HepG2 (cell line): Measurements from ENCODE around the gene LSR. TPM values are rescaled to one million over a fixed set of nuclear protein-coding genes. Genes with fewer than 3 reads are reported as not detected.

Experiments
- ATAC-seq: fragments of 200-7000 bp; cut with Tn5 transposase; 3 replicates; pipeline ENCODE4 v1.9.1; 2020; ENCODE audit warnings: mild to moderate bottlenecking, moderate library complexity
- BruUV-seq: library from RNA; stranded (reverse); fragments of 400-500 nt; replicated peaks from 2 replicates; lab custom pipeline; 2021; lab: Mats Ljungman, UMichigan
- CTCF ChIA-PET: fragments of 300-600 bp; formaldehyde crosslinking; extraction: SDS; loops from one replicate; lab custom pipeline; 2021; ENCODE audit warnings: low total read pairs, inconsistent platforms, low intra/inter-chr PET ratio; lab: Yijun Ruan, JAX
- POLR2A ChIA-PET: fragments of 350-600 bp; sonication (Branson Sonifier 250); formaldehyde crosslinking; loops from one replicate; lab custom pipeline; 2020; ENCODE audit warnings: antibody characterized with exemption, inconsistent platforms; lab: Yijun Ruan, JAX
- DNase-seq: peaks from one replicate; pipeline ENCODE4 v3.0.0-alpha.2; 2015; ENCODE audit warnings: low spot score
- FAIRE-seq: peaks from 3 replicates; lab custom pipeline; 2011; peaks lifted over from hg19 to GRCh38; lab: Jason Lieb, UNC
- H2AFZ ChIP-seq: one replicate; pipeline ENCODE4 v1.6.1; 2011; ENCODE audit warnings: low read length, inconsistent platforms
- H3K27ac ChIP-seq: fragments of 300-600 bp; 3 replicates; pipeline ENCODE4 v1.8.0; 2011; ENCODE audit warnings: mixed run types, mild to moderate bottlenecking, mixed read lengths, low read length, inconsistent platforms; ENCODE audit not compliant: insufficient read depth; ENCODE audit errors: extremely low read length
- H3K27me3 ChIP-seq, 2 experiments: fragments of 200-600 bp in 1 of 2; 2 replicates in 1 of 2; 3 replicates in 1 of 2; pipeline versions ENCODE4 v1.6.0 to v1.8.0; 2011; ENCODE audit warnings: low read length in 2 of 2, mild to moderate bottlenecking in 2 of 2, moderate library complexity in 2 of 2, inconsistent platforms in 1 of 2; ENCODE audit not compliant: insufficient read depth in 2 of 2, control insufficient read depth in 1 of 2
- H3K36me3 ChIP-seq, 2 experiments: fragments of 200-600 bp in 1 of 2; replicated peaks in 1 of 2; 2 replicates in 1 of 2; 3 replicates in 1 of 2; pipeline versions ENCODE4 v1.5.1 to v1.8.0; 2011; ENCODE audit warnings: low read length in 2 of 2, inconsistent platforms in 1 of 2; ENCODE audit not compliant: insufficient read depth in 2 of 2, control insufficient read depth in 1 of 2
- H3K4me1 ChIP-seq: 2 replicates; pipeline ENCODE4 v1.5.1; 2012; ENCODE audit warnings: low read length, inconsistent platforms; ENCODE audit not compliant: insufficient read depth
- H3K4me2 ChIP-seq: 2 replicates; pipeline ENCODE4 v1.6.0; 2011; ENCODE audit warnings: low read depth, low read length, inconsistent platforms
- H3K4me3 ChIP-seq, 3 experiments: fragments of 200-600 bp in 1 of 3; sonication (generic), shearing (Covaris generic) in 1 of 3; replicated peaks in 1 of 3; 2 replicates each; pipeline ENCODE4 v1.5.1; 2011 to 2016; ENCODE audit warnings: low read length in 3 of 3, inconsistent platforms in 2 of 3, low read depth in 2 of 3, mild to moderate bottlenecking in 2 of 3, control low read depth in 1 of 3, mixed read lengths in 1 of 3; ENCODE audit not compliant: insufficient read depth in 1 of 3
- H3K79me2 ChIP-seq: one replicate; pipeline ENCODE4 v1.6.1; 2011; ENCODE audit warnings: low read length, inconsistent platforms; ENCODE audit not compliant: insufficient read depth
- H3K9ac ChIP-seq: 2 replicates; pipeline ENCODE4 v1.6.0; 2011; ENCODE audit warnings: mild to moderate bottlenecking, low read depth, low read length, inconsistent platforms; ENCODE audit not compliant: insufficient read depth
- H3K9me3 ChIP-seq: 2 replicates; pipeline ENCODE4 v1.5.1; 2012; ENCODE audit warnings: mild to moderate bottlenecking, low read length
- H4K20me1 ChIP-seq: 2 replicates; pipeline ENCODE4 v1.6.0; 2011; ENCODE audit warnings: inconsistent platforms, mild to moderate bottlenecking, low read length, moderate library complexity; ENCODE audit not compliant: insufficient read depth
- NFE2 ChIP-seq: sonication (generic); formaldehyde crosslinking; IDR thresholded peaks from 2 replicates; pipeline ENCODE4 v1.4.0; 2020; ENCODE audit warnings: missing genetic modification reagents
- ZNF629 ChIP-seq: sonication (generic); formaldehyde crosslinking; conservative IDR thresholded peaks from 2 replicates; pipeline ENCODE4 v1.5.0; 2020; ENCODE audit warnings: missing genetic modification reagents
- WGBS: methylation state at CpG from one replicate; pipeline ENCODE4 v1.1.6; 2017; ENCODE audit warnings: low lambda C conversion rate; 5-methylcytosine and 5-hydroxymethylcytosine counted together
- in situ Hi-C: cut with HindIII; loops from 2 replicates; pipeline ENCODE4 v1.10.0; 2017; ENCODE audit warnings: low pct_unique_long_range_greater_than_20kb; ENCODE audit not compliant: extremely low pct_ligation_motif_present
- intact Hi-C: fragments of 100-400 bp; cut with micrococcal nuclease; formaldehyde crosslinking; loops from one replicate; pipeline ENCODE4 v1.10.0; 2022; ENCODE audit not compliant: unreplicated experiment
- polyA plus RNA-seq, 8 experiments: library from polyadenylated mRNA; depleted of rRNA in 3 of 8; stranded (reverse) in 7 of 8; unstranded in 1 of 8; fragments of >200 nt; fragmentation: Illumina TruSeq in 4 of 8; extraction: Trizol in 4 of 8; gene quantifications; 2 replicates each; pipeline versions ENCODE4 v1.2.1 to v1.2.3, GENCODE V29; 2011 to 2016; ENCODE audit warnings: low read depth in 4 of 8, missing spikeins in 1 of 8, mixed read lengths in 1 of 8; ENCODE audit not compliant: insufficient read depth in 1 of 8
- total RNA-seq, 5 experiments: library from RNA; depleted of rRNA; stranded (reverse); fragments of >200 nt; fragmentation: Illumina TruSeq; extraction: Trizol; gene quantifications; 2 replicates each; pipeline ENCODE4 v1.2.3, GENCODE V29; 2016; ENCODE audit warnings: low read depth in 1 of 5
- TF ChIP-seq, protein P1 (sequence below): sonication (generic); formaldehyde crosslinking; IDR thresholded peaks from 2 replicates; pipeline ENCODE4 v1.5.1; 2020; ENCODE audit warnings: mild to moderate bottlenecking, missing genetic modification reagents, moderate library complexity
- TF ChIP-seq, protein P2 (sequence below), 2 experiments: sonication (generic) in 1 of 2; formaldehyde crosslinking in 1 of 2; IDR thresholded peaks; 2 replicates each; pipeline versions ENCODE4 v1.4.0 to v1.6.1; 2018 to 2020; ENCODE audit warnings: missing genetic modification reagents in 2 of 2, borderline replicate concordance in 1 of 2, low read depth in 1 of 2, mild to moderate bottlenecking in 1 of 2, missing biosample characterization in 1 of 2
- TF ChIP-seq, protein P3 (sequence below): sonication (generic); formaldehyde crosslinking; IDR thresholded peaks from 2 replicates; pipeline ENCODE4 v1.9.0; 2021; ENCODE audit warnings: mild to moderate bottlenecking, missing genetic modification reagents

The LSR gene
- total and polyA plus RNA-seq, 2 of the 13 experiments (the other 11 are each of a cell fraction or from before 2014, with no cell fraction given) = 29.2 to 79.2 TPM

DNA sequence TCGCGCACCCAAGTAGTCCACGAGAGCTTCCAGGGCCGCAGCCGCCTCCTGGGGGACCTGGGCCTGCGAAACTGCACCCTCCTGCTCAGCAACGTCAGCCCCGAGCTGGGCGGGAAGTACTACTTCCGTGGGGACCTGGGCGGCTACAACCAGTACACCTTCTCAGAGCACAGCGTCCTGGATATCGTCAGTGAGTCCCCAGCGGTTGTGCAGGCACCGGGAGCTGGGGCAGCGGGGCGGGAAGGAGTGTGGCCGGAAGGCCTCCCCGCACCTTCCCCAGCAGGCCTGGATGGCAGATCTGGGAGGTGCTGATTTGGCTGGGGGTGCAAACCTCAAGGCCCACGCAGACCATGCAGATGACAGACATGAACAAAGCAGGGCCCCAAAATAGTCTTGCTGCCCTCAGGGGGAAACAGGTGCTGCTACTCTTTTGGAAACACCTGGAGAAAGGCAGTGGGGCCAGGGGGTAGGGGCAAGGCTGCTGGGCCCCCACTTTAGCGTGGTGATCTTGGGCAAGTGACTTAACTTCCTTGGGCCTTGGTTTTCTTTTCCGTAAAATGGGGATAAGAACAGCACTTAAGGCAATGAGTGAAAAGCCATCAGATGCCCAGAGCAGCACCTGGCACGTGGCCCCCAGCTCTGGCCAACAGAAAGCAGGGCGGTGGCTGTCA is 47.1 kb downstream of the LSR start (continued):
- TF ChIP-seq, protein P1, sequence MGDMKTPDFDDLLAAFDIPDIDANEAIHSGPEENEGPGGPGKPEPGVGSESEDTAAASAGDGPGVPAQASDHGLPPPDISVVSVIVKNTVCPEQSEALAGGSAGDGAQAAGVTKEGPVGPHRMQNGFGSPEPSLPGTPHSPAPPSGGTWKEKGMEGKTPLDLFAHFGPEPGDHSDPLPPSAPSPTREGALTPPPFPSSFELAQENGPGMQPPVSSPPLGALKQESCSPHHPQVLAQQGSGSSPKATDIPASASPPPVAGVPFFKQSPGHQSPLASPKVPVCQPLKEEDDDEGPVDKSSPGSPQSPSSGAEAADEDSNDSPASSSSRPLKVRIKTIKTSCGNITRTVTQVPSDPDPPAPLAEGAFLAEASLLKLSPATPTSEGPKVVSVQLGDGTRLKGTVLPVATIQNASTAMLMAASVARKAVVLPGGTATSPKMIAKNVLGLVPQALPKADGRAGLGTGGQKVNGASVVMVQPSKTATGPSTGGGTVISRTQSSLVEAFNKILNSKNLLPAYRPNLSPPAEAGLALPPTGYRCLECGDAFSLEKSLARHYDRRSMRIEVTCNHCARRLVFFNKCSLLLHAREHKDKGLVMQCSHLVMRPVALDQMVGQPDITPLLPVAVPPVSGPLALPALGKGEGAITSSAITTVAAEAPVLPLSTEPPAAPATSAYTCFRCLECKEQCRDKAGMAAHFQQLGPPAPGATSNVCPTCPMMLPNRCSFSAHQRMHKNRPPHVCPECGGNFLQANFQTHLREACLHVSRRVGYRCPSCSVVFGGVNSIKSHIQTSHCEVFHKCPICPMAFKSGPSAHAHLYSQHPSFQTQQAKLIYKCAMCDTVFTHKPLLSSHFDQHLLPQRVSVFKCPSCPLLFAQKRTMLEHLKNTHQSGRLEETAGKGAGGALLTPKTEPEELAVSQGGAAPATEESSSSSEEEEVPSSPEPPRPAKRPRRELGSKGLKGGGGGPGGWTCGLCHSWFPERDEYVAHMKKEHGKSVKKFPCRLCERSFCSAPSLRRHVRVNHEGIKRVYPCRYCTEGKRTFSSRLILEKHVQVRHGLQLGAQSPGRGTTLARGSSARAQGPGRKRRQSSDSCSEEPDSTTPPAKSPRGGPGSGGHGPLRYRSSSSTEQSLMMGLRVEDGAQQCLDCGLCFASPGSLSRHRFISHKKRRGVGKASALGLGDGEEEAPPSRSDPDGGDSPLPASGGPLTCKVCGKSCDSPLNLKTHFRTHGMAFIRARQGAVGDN (CRISPR knock-in tag) = peak; percentile 48

GRCh38 chr19:35296644-35297514 is 48.1 kb downstream of the LSR start:
- 73% methylated on average over 7 of the region's 7 CpGs for WGBS
- in situ Hi-C loops = no loop called here
- peak; percentile 76 for FAIRE-seq
- TF ChIP-seq NFE2 (CRISPR knock-in tag) (no peak), ZNF629 (CRISPR knock-in tag) (no peak)
- TF ChIP-seq, protein P2, sequence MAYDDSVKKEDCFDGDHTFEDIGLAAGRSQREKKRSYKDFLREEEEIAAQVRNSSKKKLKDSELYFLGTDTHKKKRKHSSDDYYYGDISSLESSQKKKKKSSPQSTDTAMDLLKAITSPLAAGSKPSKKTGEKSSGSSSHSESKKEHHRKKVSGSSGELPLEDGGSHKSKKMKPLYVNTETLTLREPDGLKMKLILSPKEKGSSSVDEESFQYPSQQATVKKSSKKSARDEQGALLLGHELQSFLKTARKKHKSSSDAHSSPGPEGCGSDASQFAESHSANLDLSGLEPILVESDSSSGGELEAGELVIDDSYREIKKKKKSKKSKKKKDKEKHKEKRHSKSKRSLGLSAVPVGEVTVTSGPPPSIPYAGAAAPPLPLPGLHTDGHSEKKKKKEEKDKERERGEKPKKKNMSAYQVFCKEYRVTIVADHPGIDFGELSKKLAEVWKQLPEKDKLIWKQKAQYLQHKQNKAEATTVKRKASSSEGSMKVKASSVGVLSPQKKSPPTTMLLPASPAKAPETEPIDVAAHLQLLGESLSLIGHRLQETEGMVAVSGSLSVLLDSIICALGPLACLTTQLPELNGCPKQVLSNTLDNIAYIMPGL (CRISPR knock-in tag; IDR thresholded peaks at IDR 0.05; ENCODE audit: borderline replicate concordance in 1 of 2, low read depth in 1 of 2) = no peak
- TF ChIP-seq, protein P3, sequence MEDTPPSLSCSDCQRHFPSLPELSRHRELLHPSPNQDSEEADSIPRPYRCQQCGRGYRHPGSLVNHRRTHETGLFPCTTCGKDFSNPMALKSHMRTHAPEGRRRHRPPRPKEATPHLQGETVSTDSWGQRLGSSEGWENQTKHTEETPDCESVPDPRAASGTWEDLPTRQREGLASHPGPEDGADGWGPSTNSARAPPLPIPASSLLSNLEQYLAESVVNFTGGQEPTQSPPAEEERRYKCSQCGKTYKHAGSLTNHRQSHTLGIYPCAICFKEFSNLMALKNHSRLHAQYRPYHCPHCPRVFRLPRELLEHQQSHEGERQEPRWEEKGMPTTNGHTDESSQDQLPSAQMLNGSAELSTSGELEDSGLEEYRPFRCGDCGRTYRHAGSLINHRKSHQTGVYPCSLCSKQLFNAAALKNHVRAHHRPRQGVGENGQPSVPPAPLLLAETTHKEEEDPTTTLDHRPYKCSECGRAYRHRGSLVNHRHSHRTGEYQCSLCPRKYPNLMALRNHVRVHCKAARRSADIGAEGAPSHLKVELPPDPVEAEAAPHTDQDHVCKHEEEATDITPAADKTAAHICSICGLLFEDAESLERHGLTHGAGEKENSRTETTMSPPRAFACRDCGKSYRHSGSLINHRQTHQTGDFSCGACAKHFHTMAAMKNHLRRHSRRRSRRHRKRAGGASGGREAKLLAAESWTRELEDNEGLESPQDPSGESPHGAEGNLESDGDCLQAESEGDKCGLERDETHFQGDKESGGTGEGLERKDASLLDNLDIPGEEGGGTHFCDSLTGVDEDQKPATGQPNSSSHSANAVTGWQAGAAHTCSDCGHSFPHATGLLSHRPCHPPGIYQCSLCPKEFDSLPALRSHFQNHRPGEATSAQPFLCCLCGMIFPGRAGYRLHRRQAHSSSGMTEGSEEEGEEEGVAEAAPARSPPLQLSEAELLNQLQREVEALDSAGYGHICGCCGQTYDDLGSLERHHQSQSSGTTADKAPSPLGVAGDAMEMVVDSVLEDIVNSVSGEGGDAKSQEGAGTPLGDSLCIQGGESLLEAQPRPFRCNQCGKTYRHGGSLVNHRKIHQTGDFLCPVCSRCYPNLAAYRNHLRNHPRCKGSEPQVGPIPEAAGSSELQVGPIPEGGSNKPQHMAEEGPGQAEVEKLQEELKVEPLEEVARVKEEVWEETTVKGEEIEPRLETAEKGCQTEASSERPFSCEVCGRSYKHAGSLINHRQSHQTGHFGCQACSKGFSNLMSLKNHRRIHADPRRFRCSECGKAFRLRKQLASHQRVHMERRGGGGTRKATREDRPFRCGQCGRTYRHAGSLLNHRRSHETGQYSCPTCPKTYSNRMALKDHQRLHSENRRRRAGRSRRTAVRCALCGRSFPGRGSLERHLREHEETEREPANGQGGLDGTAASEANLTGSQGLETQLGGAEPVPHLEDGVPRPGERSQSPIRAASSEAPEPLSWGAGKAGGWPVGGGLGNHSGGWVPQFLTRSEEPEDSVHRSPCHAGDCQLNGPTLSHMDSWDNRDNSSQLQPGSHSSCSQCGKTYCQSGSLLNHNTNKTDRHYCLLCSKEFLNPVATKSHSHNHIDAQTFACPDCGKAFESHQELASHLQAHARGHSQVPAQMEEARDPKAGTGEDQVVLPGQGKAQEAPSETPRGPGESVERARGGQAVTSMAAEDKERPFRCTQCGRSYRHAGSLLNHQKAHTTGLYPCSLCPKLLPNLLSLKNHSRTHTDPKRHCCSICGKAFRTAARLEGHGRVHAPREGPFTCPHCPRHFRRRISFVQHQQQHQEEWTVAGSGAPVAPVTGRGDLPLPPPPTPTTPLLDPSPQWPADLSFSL (CRISPR knock-in tag) = peak; percentile 95

More at GRCh38 chr19:35296644-35297514, 48.1 kb downstream of the LSR start:
- Histone ChIP-seq H3K9ac (no peak overlapping the region), H3K9me3 (no peaks in the 10 kb centered on the region), H4K20me1 (no peaks in the 10 kb centered on the region), H3K27me3 (peaks cover 6 to 32% of the 10 kb centered on the region in 2 experiments), H3K27ac (no peak overlapping the region), H3K4me1 (peaks cover 37% of the 10 kb centered on the region), H3K4me3 (no peak overlapping the region), H3K4me2 (no peak overlapping the region), H2AFZ (no peak overlapping the region), H3K36me3 (no peaks in the 10 kb centered on the region), H3K79me2 (no peaks in the 10 kb centered on the region)
- CTCF ChIA-PET = no interaction called here
- no peak for DNase-seq
- POLR2A ChIA-PET = no interaction called here
- intact Hi-C loops = no loop called here
- peak; percentile 16; the same call in 2 of the 3 replicates for ATAC-seq
- BruUV-seq = no TSS peak
